OCI-LY3 (cell line): ENCODE data around the gene HOXD12.

Experiments
- H2AFZ ChIP-seq: fragments of 200-600, 300-600 bp; shearing (Covaris generic); 2 replicates; pipeline ENCODE4 v1.6.0; 2014; ENCODE audit warnings: antibody characterized with exemption, low read depth, low read length
- H3K27ac ChIP-seq: fragments of 200-600, 300-600 bp; sonication (generic); 2 replicates; pipeline ENCODE4 v1.5.1; 2014; ENCODE audit warnings: mild to moderate bottlenecking, low read length, moderate library complexity, mixed read lengths
- H3K27me3 ChIP-seq: fragments of 200-600, 300-600 bp; sonication (generic); 2 replicates; pipeline ENCODE4 v1.6.1; 2014; ENCODE audit warnings: low read depth, low read length, mixed read lengths
- H3K36me3 ChIP-seq: fragments of 200-600, 300-600 bp; sonication (generic); replicated peaks from 2 replicates; pipeline ENCODE3; 2014; ENCODE audit warnings: low read depth, low read length, mixed read lengths
- H3K4me1 ChIP-seq: fragments of 300-600, 200-600 bp; sonication (generic); 2 replicates; pipeline ENCODE4 v1.6.1; 2014; ENCODE audit warnings: low read length, mixed read lengths
- H3K4me2 ChIP-seq: fragments of 200-600, 300-600 bp; sonication (generic); 2 replicates; pipeline ENCODE4 v1.6.1; 2014; ENCODE audit warnings: low read length, mixed read lengths
- H3K4me3 ChIP-seq: fragments of 300-600, 200-600 bp; sonication (generic); 2 replicates; pipeline ENCODE4 v1.5.1; 2014; ENCODE audit warnings: antibody characterized with exemption, mild to moderate bottlenecking, low read length, moderate library complexity
- H3K79me2 ChIP-seq: fragments of 300-600, 200-600 bp; shearing (Covaris generic); 2 replicates; pipeline ENCODE4 v1.6.1; 2014; ENCODE audit warnings: mild to moderate bottlenecking, low read length, mixed read lengths
- H3K9ac ChIP-seq: fragments of 300-600, 200-600 bp; shearing (Covaris generic); 2 replicates; pipeline ENCODE4 v1.6.0; 2014; ENCODE audit warnings: mild to moderate bottlenecking, low read length, moderate library complexity
- H3K9me3 ChIP-seq: fragments of 200-600, 300-600 bp; shearing (Covaris generic); 2 replicates; pipeline ENCODE4 v1.6.1; 2014; ENCODE audit warnings: low read length, mixed read lengths; ENCODE audit not compliant: insufficient read depth
- H4K20me1 ChIP-seq: fragments of 200-600, 300-600 bp; sonication (generic); 2 replicates; pipeline ENCODE4 v1.6.1; 2016; ENCODE audit warnings: low read length, mixed read lengths; ENCODE audit not compliant: insufficient read depth
- EZH2phosphoT487 ChIP-seq: fragments of 200-600 bp; shearing (Covaris generic); IDR thresholded peaks from 2 replicates; pipeline ENCODE4 v1.6.1; 2018; ENCODE audit warnings: antibody characterized with exemption, mixed run types, low read depth
- TF ChIP-seq, protein P1 (sequence below): fragments of 200-600, 300-600 bp; sonication (generic); IDR thresholded peaks from 2 replicates; pipeline ENCODE4 v1.5.1; 2014; ENCODE audit warnings: antibody characterized with exemption, low read length, low read depth

The HOXD12 gene

DNA sequence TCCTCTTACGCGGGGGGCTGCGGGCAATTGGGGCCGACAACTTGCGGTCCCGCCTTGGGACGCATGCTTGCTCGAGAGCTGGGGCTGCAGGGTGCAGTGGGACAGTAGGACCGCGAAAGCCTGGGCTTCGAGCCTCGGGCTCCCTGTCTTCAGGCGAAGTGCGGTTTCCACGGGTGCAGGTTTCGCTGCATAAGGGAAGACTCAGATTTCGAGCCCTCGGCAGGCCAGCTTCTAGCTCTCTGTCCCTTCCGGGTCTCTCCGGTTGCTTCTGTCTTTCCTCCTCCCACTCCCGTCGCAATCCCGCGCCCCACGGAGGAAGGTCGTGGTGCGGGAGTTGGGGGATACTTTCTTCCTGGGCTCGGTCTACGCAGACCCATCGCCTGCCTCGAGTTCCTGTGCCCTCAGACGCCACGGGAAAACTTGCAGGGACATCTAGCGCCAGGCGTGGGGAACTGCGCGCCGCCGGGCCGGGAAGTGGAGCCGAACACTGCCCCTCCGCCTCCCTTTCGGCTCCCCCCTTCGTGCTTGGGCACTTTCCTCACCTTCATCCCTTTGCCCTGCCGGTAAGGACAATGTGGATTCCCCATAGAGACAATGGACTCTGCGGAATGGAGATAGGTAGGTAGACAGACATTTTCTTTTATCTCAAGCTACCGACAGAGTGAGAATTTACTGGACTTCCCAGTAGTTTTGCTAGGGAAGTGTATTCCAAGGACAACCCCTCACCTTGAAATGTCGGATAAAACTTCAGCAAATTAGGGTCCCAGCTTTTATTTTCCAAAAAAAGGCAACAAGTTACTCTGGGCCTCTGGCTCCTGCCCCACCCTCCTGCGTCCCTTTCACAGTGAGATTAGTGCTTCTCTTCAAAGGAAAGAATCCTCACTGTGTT, 11.3 kb upstream of the HOXD12 start:
- no peak overlapping the region for H3K9ac ChIP-seq
- H3K27me3 ChIP-seq = no peaks in the 10 kb centered on the region; the same call in 1 of the 2 replicates
- no peaks in the 10 kb centered on the region for H4K20me1 ChIP-seq
- no peak overlapping the region for H3K27ac ChIP-seq
- no peak overlapping the region; the same call in 1 of the 2 replicates for H2AFZ ChIP-seq
- no peak for TF ChIP-seq EZH2phosphoT487
- TF ChIP-seq, protein P1, sequence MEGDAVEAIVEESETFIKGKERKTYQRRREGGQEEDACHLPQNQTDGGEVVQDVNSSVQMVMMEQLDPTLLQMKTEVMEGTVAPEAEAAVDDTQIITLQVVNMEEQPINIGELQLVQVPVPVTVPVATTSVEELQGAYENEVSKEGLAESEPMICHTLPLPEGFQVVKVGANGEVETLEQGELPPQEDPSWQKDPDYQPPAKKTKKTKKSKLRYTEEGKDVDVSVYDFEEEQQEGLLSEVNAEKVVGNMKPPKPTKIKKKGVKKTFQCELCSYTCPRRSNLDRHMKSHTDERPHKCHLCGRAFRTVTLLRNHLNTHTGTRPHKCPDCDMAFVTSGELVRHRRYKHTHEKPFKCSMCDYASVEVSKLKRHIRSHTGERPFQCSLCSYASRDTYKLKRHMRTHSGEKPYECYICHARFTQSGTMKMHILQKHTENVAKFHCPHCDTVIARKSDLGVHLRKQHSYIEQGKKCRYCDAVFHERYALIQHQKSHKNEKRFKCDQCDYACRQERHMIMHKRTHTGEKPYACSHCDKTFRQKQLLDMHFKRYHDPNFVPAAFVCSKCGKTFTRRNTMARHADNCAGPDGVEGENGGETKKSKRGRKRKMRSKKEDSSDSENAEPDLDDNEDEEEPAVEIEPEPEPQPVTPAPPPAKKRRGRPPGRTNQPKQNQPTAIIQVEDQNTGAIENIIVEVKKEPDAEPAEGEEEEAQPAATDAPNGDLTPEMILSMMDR = peak; percentile 49
- peak overlapping the region; percentile 51 for H3K4me2 ChIP-seq
- H3K79me2 ChIP-seq = no peaks in the 10 kb centered on the region
- no peaks in the 10 kb centered on the region for H3K4me1 ChIP-seq
- H3K4me3 ChIP-seq = peak overlapping the region; percentile 63; the same call in 1 of the 2 replicates
- no peaks in the 10 kb centered on the region for H3K9me3 ChIP-seq
- no peaks in the 10 kb centered on the region for H3K36me3 ChIP-seq

DNA sequence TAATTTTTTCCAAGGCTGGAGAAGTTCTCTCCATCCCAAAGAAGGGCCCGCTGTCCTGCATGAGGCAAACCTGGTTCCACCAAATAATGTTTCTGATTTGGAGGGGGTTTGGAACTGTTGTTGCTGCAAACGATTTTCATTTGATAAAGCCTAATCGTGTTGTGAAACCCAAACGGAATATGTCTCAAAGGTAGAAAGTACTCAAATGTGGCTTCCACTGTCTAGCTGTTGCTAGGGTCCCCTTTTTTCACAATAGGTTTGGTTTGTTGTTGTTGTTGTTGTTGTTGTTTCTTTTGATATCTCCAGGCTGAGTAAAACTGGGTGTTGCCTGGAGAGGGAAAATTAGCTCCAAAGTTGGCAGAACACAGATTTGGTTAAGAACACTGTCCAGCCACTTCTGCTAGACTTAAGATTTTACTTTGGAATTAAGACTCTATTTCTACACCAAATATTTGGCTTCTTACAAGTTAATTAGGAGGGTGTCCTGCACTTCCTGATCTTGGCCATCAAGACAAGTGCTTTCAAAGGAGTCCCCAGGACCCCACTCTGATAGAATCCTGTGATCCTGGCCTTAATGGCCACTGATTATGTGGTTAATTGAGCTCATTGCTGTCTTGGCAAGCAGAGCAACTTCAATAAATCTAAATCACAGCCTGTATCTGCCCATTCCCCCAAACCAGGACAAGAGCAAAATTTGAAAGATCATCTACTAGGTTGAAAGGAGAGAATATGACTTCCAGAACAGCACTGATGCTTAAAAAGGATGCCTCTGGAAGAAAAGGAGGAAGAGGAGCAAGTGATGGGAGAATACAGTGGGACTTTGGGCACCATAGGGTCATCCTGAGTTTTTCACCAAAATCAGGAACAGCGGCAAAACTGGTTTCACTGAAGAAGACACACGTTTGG, 10.4 kb upstream of the HOXD12 start:
- Histone ChIP-seq H3K4me2 (0 out of 2 replicates have a peak overlapping the region, but pooled peaks have one; percentile 51), H3K9me3 (no peaks in the 10 kb centered on the region), H4K20me1 (no peaks in the 10 kb centered on the region), H3K36me3 (no peaks in the 10 kb centered on the region), H3K27ac (no peak overlapping the region), H3K27me3 (no peaks in the 10 kb centered on the region; the same call in 1 of the 2 replicates), H3K4me1 (no peaks in the 10 kb centered on the region), H2AFZ (no peak overlapping the region), H3K4me3 (no peak overlapping the region), H3K79me2 (no peaks in the 10 kb centered on the region), H3K9ac (no peak overlapping the region)
- TF ChIP-seq, protein P1 = no peak
- TF ChIP-seq EZH2phosphoT487 = no peak

DNA sequence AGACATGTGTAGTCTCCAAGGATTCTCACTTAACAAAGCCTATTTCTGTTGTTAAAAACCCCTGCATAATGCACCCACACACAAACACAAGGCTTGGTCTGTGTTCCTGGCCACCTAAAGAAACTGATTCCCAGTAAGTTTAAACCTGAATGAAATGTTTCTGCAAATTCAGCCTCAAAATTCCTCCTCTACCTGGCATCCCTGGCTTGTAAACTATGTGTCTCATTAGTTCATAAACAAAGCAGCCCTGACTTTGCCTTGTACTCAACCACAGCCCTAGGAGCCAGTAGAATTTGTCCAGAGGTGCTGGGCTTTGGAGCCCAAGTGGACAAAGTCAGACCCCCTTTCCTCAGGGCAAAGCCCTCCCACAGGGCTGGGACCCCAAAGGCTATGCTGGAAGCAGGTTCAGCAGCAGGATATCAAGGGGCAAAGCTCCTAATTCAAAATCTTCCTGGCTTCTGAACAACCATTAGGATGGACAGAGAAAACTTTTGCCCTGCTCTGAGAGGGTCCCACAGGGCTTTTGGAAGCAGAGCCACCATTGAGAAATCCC, 9.7 kb upstream of the HOXD12 start:
- Histone ChIP-seq H3K27me3 (no peaks in the 10 kb centered on the region; the same call in 1 of the 2 replicates), H3K79me2 (no peaks in the 10 kb centered on the region), H4K20me1 (no peaks in the 10 kb centered on the region), H3K9ac (no peak overlapping the region), H3K4me1 (no peaks in the 10 kb centered on the region), H3K4me2 (no peak overlapping the region), H3K27ac (no peak overlapping the region), H3K36me3 (no peaks in the 10 kb centered on the region), H2AFZ (no peak overlapping the region), H3K9me3 (no peaks in the 10 kb centered on the region), H3K4me3 (no peak overlapping the region)
- TF ChIP-seq, protein P1 = no peak
- TF ChIP-seq EZH2phosphoT487 = no peak
